ENCODE measurements around the gene TSC22D1.
A peak's percentile ranks its signal among the peaks of the same experiment; 100 is the strongest.
"Not testable (repeated sequence)": the region's sequence is repeated elsewhere in the genome, so short reads cannot be mapped to it uniquely, and the experiment has no call there.

The TSC22D1 gene

DNA sequence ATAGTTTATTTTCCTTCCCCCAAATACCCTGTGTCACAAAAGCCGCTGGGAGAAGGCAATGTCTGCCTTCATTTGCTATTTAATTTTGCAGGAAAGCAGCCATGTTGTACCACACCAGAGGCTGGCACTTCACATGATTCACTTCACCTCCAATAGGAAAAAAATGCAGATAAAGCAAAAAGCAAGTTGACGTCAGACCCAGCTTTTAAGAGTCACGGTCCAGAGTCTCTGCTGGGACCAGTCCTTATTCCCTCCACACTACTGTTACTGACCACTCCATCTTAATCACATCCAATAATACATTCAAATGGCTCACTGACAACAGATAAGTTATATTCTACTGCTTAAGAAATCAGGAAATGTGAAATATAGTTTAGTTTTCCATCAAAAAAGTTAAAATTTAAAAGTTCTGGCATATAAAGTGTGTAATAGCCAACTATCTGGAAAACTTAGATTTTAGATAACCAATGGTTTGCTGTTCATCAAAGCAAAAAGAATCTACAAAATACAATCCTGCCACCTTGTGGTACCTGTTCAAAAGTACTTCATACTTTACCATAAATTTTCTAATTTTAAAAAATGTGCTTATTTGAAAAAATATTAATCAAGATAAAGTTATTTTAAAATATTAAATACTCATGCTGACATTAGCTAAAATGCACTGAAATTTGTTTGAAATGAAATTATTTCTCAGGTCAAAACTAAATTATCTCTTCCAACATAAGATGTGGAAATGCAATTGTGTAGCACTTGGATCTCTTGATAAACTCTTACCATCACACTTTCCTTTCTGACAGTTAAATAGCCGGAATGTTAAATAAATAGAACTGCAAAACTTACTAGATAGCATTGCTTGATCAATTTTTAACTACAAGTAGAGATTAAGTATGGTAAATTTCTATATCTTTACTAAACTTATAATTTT lies 105.2 kb downstream of the TSC22D1 start:
- in situ Hi-C loops (cut with HindIII; ENCODE audit: low pct_ligation_motif_present, low pct_unique_long_range_greater_than_20kb, low sequenced_read_pairs) = loop anchor here (25.0 kb wide), 1 partner anchor 559 kb away; no protein-coding TSS in a partner anchor
- DNase-seq = peak; percentile 54

DNA sequence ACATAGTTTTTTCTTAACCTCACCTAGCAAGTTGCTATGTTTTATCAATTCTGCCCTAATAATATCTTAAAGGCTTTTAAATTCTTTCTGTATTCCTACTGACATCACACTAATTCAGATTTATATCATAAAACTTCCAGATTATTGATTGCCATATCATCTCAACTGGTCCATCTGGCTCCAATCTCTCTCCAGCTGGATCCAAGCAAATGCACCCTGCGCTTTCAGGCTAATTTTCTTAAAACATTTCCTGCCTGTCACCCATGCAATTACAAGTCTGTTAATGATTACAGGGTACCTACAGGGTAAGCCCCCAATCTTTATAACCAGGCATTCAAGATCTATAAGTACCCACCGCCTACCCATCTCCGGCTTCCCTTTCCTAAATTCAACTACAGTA lies 107.3 kb downstream of the TSC22D1 start:
- in situ Hi-C loops (cut with HindIII; ENCODE audit: low pct_ligation_motif_present, low pct_unique_long_range_greater_than_20kb, low sequenced_read_pairs) = loop anchor here (25.0 kb wide), 1 partner anchor 557 kb away; no protein-coding TSS in a partner anchor

DNA sequence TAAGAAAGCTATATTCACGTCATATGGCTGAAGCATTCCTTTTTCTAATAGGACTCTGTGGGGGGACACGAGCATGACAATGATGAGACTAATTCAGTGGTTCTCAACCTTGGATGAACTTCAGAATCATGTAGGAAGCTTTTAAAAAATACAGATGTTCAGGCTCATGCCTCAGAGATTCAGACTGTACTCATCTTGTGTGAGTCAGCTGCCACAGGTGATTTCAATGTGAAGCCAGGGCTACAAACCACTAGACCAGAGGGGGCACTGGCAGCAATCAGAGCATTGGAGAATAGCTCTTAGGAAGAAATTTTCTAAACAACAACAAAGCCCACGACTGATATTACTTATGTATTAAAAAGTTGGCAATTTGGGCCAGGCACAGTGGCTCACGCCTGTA lies 110.8 kb downstream of the TSC22D1 start:
- DNase-seq = no peak
- in situ Hi-C loops (cut with HindIII; ENCODE audit: low pct_ligation_motif_present, low pct_unique_long_range_greater_than_20kb, low sequenced_read_pairs) = loop anchor here (25.0 kb wide), 1 partner anchor 553 kb away; no protein-coding TSS in a partner anchor

More for the DNA sequence above, 107.3 kb downstream of the TSC22D1 start:
- no peak for DNase-seq

DNA sequence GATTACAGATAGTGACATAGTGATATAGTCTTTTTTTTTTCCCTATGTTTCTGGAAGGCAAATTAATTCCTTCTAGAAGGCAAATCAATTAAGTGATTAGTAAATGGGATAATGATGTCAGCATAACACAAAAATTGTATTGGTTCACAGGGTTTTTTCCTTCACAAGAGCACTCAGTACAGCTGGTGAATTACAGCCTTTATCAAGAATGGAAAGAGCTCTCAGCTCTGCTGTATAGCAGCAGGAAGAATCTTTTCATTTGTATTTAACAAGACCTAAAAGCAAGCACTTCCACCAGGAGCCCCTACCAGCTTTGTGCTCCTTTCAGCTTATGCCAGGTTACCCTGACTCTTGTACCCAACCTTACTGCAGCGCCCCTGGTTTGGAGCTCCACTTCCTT lies 111.7 kb downstream of the TSC22D1 start:
- in situ Hi-C loops (cut with HindIII; ENCODE audit: low pct_ligation_motif_present, low pct_unique_long_range_greater_than_20kb, low sequenced_read_pairs) = loop anchor here (25.0 kb wide), 1 partner anchor 552 kb away; no protein-coding TSS in a partner anchor
- no peak for DNase-seq

DNA sequence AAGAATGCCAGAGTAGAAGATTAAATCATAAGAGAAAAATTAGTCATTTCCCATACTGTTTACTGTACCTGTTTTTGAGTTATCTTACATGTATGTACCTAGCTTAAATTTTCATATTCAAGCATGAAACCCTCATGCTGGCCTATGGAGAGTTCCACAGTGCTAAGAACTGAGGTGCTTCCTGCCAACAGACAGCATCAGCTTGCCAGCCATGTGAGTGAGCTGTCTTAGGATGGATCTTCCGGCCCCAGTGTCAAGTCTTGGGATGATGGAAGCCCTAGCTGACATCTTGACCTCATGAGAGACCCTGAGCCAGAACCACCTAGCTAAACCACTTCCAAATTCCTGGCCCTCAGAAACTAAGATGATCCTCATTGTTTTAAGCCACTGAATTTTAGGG lies 112.4 kb downstream of the TSC22D1 start:
- no peak for DNase-seq
- in situ Hi-C loops (cut with HindIII; ENCODE audit: low pct_ligation_motif_present, low pct_unique_long_range_greater_than_20kb, low sequenced_read_pairs) = loop anchor here (25.0 kb wide), 1 partner anchor 551 kb away; no protein-coding TSS in a partner anchor

DNA sequence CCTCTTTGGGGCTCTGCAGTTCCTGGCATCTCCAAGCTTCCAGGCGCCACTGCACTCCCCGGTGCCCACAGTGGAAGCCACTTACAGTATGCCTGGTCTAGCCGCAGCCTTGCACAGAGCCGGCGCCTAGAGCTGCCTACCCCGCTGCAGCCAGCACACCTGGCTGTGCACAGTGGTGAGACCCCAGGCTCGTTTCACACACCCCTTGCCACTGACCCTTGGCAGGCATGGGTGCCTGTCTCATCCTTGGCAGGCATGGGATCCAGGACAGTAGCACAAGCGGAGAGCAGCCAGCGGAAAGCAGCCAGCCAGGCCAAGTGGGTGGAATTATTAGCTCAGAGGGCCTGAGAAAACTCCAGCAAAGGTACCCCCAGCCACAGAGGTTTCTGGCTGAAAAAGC lies 116.5 kb downstream of the TSC22D1 start:
- in situ Hi-C loops (cut with HindIII; ENCODE audit: low pct_ligation_motif_present, low pct_unique_long_range_greater_than_20kb, low sequenced_read_pairs) = loop anchor here (25.0 kb wide), 1 partner anchor 547 kb away; no protein-coding TSS in a partner anchor
- DNase-seq = no peak

DNA sequence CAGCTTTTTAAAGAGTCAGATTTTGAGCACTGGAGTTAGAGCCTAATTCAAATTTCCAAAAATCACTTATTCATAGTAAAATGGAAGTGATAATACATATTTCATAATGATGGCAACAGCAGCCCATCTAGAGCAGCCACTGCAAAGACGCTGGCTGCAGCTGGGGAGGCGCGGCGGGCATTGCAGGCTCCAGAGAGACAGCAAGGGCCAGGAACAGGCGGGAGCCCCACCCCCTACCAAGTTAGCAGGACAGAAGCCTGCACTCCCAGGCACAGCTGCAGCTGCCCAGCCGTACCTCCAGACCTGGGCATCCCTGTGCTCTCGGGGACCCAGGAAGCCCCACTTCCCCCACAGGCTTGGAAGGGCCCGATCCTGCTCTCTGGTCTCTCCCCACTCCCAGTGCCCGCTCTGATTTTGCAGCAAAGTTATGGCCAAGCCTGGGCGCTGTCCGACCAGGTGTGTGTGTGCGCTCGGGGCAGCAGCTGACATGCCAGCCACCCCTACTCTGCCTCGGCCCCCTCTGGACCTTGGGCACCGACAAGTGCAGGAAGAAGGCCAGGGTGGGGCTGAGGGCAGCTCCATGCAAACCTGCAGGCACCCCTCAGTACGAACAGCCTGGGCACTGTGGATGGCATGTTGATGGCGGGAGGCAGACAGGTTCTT lies 117.7 kb downstream of the TSC22D1 start:
- in situ Hi-C loops (cut with HindIII; ENCODE audit: low pct_ligation_motif_present, low pct_unique_long_range_greater_than_20kb, low sequenced_read_pairs) = loop anchor here (25.0 kb wide), 1 partner anchor 546 kb away; no protein-coding TSS in a partner anchor
- no peak for DNase-seq

DNA sequence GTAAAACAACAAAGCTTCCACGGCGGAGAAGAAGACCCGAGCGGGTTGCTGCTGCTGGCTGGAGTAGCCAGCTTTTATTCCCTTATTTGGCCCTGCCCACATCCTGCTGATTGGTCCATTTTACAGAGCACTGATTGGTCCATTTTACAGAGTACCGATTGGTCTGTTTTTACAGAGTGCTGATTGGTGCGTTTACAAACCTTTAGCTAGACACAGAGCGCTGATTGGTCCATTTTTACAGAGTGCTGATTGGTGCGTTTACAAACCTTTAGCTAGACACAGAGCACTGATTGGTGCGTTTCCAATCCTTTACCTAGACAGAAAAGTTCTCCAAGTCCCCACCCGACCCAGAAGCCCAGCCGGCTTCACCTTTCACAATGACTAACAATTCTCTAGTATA lies 119.9 kb downstream of the TSC22D1 start:
- in situ Hi-C loops (cut with HindIII; ENCODE audit: low pct_ligation_motif_present, low pct_unique_long_range_greater_than_20kb, low sequenced_read_pairs) = loop anchor here (25.0 kb wide), 1 partner anchor 544 kb away; no protein-coding TSS in a partner anchor
- not testable (repeated sequence) for DNase-seq

DNA sequence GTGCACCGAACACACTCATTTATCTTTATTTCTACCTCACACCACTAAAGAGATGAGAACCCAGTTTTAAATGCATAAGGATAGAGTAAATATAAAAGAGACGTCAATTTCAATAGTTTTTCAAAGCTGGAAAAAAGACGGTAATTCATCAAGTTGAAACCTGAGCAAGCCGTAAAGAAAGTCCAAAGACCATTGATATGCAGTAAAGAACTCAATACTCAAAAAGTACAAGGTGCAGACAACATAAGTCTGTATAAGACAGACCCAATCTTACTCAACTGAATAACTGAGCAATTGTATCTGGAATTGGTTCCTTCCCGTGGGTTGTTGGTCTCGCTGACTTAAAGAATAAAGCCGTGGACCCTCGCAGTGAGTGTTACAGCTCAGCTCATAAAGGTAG lies 120.4 kb downstream of the TSC22D1 start:
- in situ Hi-C loops (cut with HindIII; ENCODE audit: low pct_ligation_motif_present, low pct_unique_long_range_greater_than_20kb, low sequenced_read_pairs) = loop anchor here (25.0 kb wide), 1 partner anchor 543 kb away; no protein-coding TSS in a partner anchor
- no peak for DNase-seq

DNA sequence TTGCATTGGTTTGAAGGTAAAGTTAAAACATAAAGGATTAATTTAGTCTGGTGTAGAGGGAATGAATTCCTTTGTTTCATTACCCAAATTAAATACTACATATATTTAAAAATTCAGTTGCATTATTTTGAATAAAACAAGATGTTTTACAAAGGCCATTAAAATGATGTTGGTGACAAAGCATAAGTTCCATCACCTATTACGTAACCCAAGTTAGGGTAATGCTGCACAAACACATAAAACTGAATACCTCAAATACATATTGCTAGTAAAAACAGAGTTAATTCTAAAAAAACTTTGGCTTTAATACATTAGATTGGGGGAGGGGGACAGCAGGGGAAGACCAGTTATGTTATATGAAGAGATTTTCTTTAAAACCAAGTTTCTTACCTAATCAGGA lies 122.2 kb downstream of the TSC22D1 start:
- in situ Hi-C loops (cut with HindIII; ENCODE audit: low pct_ligation_motif_present, low pct_unique_long_range_greater_than_20kb, low sequenced_read_pairs) = loop anchor here (25.0 kb wide), 1 partner anchor 542 kb away; no protein-coding TSS in a partner anchor
- no peak for DNase-seq

DNA sequence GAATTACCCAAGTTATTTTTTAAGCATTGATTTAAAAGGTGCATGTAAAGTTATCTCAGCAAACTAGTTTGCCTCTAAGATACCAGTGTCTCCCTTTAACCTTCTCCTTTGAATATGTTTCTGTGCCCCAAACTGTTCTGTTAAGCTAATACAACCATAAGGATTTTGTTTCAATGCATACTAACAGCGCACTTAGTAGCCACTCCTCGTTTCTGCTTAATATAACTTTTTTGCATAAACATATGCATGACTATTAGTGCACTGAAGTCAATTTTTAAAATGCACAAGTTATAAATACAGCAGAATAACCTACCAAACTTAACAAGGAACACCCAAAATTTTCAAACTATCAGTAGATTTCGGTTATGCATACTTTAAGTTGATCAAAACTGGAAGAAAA lies 123.1 kb downstream of the TSC22D1 start:
- no peak for DNase-seq
- in situ Hi-C loops (cut with HindIII; ENCODE audit: low pct_ligation_motif_present, low pct_unique_long_range_greater_than_20kb, low sequenced_read_pairs) = loop anchor here (25.0 kb wide), 1 partner anchor 541 kb away; no protein-coding TSS in a partner anchor

DNA sequence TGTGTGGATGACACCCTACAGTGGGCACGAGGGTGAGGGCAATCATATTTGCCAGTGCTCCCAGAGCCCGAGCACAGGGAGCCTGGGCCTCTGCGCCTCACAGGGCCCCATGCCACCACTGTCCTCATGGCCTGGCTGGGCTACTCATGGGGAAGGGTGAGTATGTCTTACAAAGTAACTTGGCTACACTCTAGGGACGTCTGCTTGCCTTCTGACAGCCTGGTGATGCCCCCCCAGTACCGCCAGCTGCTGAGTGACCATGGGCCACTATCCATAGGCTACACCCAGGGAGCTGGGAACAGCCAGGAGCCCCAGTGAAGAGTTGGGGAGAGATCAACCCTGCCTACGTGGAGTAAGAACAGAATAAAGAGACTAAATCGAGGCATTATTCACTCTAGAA lies 123.7 kb downstream of the TSC22D1 start:
- in situ Hi-C loops (cut with HindIII; ENCODE audit: low pct_ligation_motif_present, low pct_unique_long_range_greater_than_20kb, low sequenced_read_pairs) = loop anchor here (25.0 kb wide), 1 partner anchor 540 kb away; no protein-coding TSS in a partner anchor
- DNase-seq = no peak

DNA sequence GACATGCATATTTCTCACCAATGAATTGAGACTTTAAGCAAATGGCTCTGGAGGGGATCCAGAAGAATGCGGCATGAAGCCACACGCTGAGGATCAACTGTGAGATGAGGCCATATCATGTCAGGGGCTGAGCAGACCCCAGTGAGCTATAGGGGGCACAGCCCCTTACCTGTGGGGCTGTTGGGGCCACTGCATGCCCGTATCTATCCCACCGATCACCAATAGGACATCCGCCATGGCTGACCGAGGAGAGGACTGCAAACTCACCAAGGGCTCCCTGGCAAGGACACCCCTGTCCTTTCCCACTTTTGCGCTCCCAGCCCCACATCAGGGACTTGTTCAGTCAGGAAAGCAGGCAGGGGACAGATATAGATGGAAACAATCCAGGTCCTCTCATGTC lies 124.5 kb downstream of the TSC22D1 start:
- DNase-seq = no peak
- in situ Hi-C loops (cut with HindIII; ENCODE audit: low pct_ligation_motif_present, low pct_unique_long_range_greater_than_20kb, low sequenced_read_pairs) = loop anchor here (25.0 kb wide), 1 partner anchor 539 kb away; no protein-coding TSS in a partner anchor

DNA sequence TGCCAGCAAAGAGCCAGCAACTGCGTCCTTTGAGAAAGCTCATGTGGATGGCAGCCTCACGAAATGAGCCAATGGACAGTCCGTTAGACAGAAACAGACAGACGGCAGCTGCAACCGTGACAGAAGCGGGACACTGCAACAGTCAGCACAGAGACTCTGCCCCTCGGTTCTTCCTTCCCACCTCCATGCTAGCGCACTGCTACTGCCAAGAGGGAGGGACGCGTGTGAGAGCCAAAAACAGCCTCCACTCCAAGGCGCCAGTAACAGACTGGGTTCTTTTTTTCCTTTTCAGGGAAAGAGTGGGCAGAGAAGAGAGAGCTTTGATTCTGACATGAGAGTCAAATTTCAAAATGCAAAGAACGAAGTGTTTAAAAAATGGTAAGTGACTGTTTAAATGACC lies 125.0 kb downstream of the TSC22D1 start:
- no peak for DNase-seq
- in situ Hi-C loops (cut with HindIII; ENCODE audit: low pct_ligation_motif_present, low pct_unique_long_range_greater_than_20kb, low sequenced_read_pairs) = loop anchor here (25.0 kb wide), 1 partner anchor 539 kb away; no protein-coding TSS in a partner anchor

DNA sequence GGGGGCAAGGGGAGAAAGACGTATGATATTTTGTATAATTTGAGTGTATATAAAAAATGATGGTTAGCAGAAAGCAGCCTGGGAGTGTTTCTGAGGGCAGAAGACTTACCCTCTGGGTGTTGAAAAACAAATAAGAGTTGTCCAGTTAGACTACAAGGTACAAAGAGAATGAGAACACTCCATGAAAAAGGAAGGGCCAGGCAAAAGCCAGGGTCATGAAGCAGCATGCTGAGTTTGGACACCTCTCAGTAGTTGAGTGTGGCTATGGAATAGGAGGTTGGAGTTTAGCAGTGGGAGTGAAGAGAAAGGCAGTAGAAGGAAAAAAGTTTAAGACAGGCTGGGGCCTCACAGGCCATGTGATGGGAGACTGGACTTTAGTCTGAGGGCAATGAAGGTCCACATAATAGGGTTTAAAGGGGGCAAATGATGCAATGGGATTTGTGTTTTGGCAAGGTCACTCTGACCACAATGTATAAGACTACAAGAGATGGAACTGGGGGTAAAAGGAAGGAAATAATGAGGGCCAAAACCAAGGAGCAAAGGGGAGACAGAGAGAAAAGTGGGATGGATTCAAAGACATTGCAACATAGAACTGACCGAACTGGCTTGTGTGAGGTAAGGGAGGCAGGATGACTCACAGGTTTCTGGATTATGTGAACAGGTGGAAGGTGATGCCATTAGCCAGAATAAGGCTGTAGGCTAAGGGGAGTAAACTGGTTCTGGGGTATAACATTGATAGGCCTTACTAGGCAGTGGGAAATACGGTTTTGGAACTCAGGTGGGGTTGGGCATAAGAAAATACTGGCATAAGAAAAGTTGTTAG lies 125.9 kb downstream of the TSC22D1 start:
- in situ Hi-C loops (cut with HindIII; ENCODE audit: low pct_ligation_motif_present, low pct_unique_long_range_greater_than_20kb, low sequenced_read_pairs) = loop anchor here (25.0 kb wide), 1 partner anchor 538 kb away; no protein-coding TSS in a partner anchor
- DNase-seq = no peak

DNA sequence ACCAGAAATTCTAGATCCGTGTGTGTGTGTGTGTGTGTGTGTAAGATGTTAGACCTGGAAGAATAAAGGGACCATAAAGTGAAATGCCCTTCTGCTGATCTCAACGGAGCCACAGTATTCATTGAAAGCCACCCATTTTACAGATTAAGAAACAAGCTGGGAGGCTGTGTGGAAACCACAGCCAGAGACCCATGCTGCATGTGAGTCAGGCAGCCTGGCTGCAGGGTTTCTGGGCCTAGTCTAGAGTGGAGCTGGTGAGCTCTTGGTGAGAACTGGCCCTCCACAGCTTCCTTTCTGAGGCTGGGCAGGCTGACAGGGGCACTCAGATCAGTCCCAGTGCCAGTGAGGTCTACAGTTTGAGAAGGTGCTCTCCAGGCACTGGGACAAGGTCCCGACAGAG lies 127.3 kb downstream of the TSC22D1 start:
- in situ Hi-C loops (cut with HindIII; ENCODE audit: low pct_ligation_motif_present, low pct_unique_long_range_greater_than_20kb, low sequenced_read_pairs) = no loop called here
- DNase-seq = no peak

DNA sequence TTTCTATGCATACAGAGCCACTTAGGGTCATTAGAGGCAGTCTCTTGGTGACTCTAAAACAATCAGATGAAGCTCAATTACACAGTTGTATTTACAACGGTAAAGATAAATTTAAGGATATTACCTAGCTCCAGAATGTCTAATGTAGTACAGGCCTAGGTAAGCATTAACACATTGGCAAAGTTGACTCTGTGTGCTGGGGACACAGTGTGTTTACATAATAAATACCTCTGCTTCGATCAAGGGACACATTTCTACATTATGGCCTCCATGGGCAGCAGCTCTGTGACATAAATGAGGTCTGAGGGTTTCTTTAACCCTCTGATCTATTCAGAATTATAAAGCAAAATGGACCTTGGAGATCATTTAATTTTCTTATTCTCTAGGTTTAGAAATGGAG lies 127.8 kb downstream of the TSC22D1 start:
- in situ Hi-C loops (cut with HindIII; ENCODE audit: low pct_ligation_motif_present, low pct_unique_long_range_greater_than_20kb, low sequenced_read_pairs) = no loop called here

DNA sequence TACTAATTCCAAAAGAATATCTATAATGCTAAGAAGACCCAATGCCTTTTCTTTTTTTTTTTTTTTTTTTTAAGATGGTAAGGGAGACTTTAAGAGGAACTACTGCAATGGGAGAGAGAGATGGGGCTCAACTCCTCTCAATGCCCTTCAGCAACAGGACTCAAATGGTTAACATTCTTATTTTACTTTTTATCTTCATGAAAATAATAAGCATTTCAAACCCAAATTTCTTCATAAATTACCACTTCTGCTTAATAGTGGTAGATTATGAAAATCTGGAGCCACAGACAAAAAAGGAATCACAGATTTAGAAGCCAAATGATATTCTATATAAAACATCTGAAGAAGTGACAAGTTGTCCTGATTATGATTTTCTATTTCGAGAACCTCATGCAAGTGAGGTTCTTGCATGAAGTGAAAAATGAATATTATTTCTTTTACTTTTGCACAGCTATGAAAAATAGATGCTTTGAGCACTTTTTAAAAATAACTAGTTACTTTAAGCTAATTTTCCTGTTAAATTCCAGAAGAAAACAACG lies 128.3 kb downstream of the TSC22D1 start:
- in situ Hi-C loops (cut with HindIII; ENCODE audit: low pct_ligation_motif_present, low pct_unique_long_range_greater_than_20kb, low sequenced_read_pairs) = no loop called here
- no peak for DNase-seq

More for the DNA sequence above, 127.8 kb downstream of the TSC22D1 start:
- DNase-seq = no peak
